GM23248 (cell line): Measurements from ENCODE around the gene KMT2A. TPM values are rescaled to one million over a fixed set of nuclear protein-coding genes. Genes with fewer than 3 reads are reported as not detected.
"Not testable (repeated sequence)": the region's sequence is repeated elsewhere in the genome, so short reads cannot be mapped to it uniquely, and the experiment has no call there.

Source experiments
- DNase-seq: peaks from one replicate; pipeline ENCODE4 v3.0.0-alpha.2; 2015
- H2AFZ ChIP-seq: fragments of 200-600 bp; sonication (generic); 2 replicates; pipeline ENCODE4 v1.6.1; 2016; ENCODE audit warnings: antibody characterized with exemption
- H3F3A ChIP-seq: fragments of 200-600 bp; sonication (generic); 2 replicates; pipeline ENCODE4 v1.6.1; 2016; ENCODE audit warnings: mild to moderate bottlenecking, antibody characterized with exemption, mixed run types; ENCODE audit not compliant: insufficient read depth
- H3K27ac ChIP-seq: fragments of 200-600 bp; sonication (generic); 2 replicates; pipeline ENCODE4 v1.5.1; 2016; ENCODE audit warnings: mild to moderate bottlenecking
- H3K27me3 ChIP-seq: fragments of 200-600 bp; sonication (generic); replicated peaks from 2 replicates; pipeline ENCODE4 v1.6.1; 2016; ENCODE audit warnings: mild to moderate bottlenecking; ENCODE audit not compliant: insufficient read depth
- H3K36me3 ChIP-seq: fragments of 200-600 bp; sonication (generic); 2 replicates; pipeline ENCODE4 v1.6.1; 2016; ENCODE audit warnings: low read depth, mild to moderate bottlenecking
- H3K4me1 ChIP-seq: fragments of 200-600 bp; sonication (generic); 2 replicates; pipeline ENCODE4 v1.6.1; 2016; ENCODE audit warnings: mild to moderate bottlenecking; ENCODE audit not compliant: insufficient read depth
- H3K4me2 ChIP-seq: fragments of 200-600 bp; sonication (generic); one replicate; pipeline ENCODE4 v1.6.1; 2016; ENCODE audit warnings: mild to moderate bottlenecking; ENCODE audit not compliant: unreplicated experiment
- H3K4me3 ChIP-seq: fragments of 200-600 bp; sonication (generic); 2 replicates; pipeline ENCODE4 v1.5.1; 2016; ENCODE audit warnings: mild to moderate bottlenecking
- H3K79me2 ChIP-seq: fragments of 200-600 bp; sonication (generic); 2 replicates; pipeline ENCODE4 v1.6.1; 2016; ENCODE audit warnings: mild to moderate bottlenecking; ENCODE audit not compliant: insufficient read depth
- H3K9ac ChIP-seq: fragments of 200-600 bp; sonication (generic); 2 replicates; pipeline ENCODE4 v1.6.1; 2016; ENCODE audit warnings: mild to moderate bottlenecking
- H3K9me2 ChIP-seq: fragments of 200-600 bp; sonication (generic); 2 replicates; pipeline ENCODE4 v1.6.1; 2016; ENCODE audit warnings: mixed run types, mild to moderate bottlenecking, moderate library complexity; ENCODE audit not compliant: insufficient read depth
- H3K9me3 ChIP-seq: fragments of 200-600 bp; sonication (generic); one replicate; pipeline ENCODE4 v1.6.1; 2017; ENCODE audit warnings: low read depth
- H4K20me1 ChIP-seq: fragments of 200-600 bp; sonication (generic); 2 replicates; pipeline ENCODE4 v1.6.0; 2016; ENCODE audit not compliant: insufficient read depth
- EZH2 ChIP-seq: fragments of 200-600 bp; sonication (generic); IDR thresholded peaks from 2 replicates; pipeline ENCODE4 v1.6.1; 2018; ENCODE audit warnings: antibody characterized with exemption, mild to moderate bottlenecking; ENCODE audit not compliant: insufficient read depth, poor library complexity, severe bottlenecking
- EZH2phosphoT487 ChIP-seq: fragments of 200-600 bp; sonication (generic); IDR thresholded peaks from 2 replicates; pipeline ENCODE4 v1.6.1; 2018; ENCODE audit warnings: antibody characterized with exemption, moderate library complexity, mild to moderate bottlenecking, low read depth; ENCODE audit not compliant: insufficient read depth
- WGBS, 2 experiments: methylation state at CpG; one replicate each; pipeline ENCODE4 v1.1.6; 2015 to 2017; ENCODE audit warnings: low lambda C conversion rate in 2 of 2, low coverage in 1 of 2; ENCODE audit errors: missing lambda C conversion rate in 2 of 2; 5-methylcytosine and 5-hydroxymethylcytosine counted together
- in situ Hi-C: fragments of 300-500 bp; cut with MboI; formaldehyde crosslinking; loops from 2 replicates; pipeline ENCODE4 v1.15.0; 2020
- polyA plus RNA-seq: library from polyadenylated mRNA; unstranded; fragments of >200 nt; fragmentation: Nextera tagmentation; extraction: Ambion mirVana; gene quantifications from 2 replicates; pipeline ENCODE4 v1.2.1, GENCODE V29; 2016
- total RNA-seq: library from RNA; depleted of rRNA; stranded (reverse); fragments of >200 nt; shearing (Covaris generic); gene quantifications from 2 replicates; pipeline ENCODE4 v1.2.3, GENCODE V29; 2014

The KMT2A gene
- total and polyA plus RNA-seq, 2 experiments from 2014 or later, result 7.6 to 19.1 TPM

DNA sequence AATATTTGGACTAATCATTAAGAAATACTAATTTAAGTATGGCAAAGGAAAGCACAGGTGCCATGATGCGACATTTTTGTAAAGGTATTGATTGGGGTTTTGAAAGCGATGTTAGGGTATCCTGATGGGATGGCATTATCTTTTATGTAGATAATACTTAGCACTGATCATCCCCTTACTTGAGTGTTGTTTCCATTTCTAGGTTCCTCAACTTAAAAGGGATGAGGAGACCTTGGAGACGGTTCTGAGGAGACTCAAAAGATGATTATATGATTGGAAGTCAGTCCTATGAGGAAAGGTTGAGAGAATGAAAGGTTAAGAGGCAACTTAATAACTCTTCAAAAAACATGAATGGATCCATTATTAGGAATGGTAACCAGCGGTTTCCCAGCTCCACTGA lies 11.1 kb downstream of the KMT2A start:
- Histone ChIP-seq H3K27me3 (no peaks in the 10 kb centered on the region), H3K4me1 (peaks cover 41% of the 10 kb centered on the region), H3F3A (peaks cover 38% of the 10 kb centered on the region), H3K9me3 (no peaks in the 10 kb centered on the region), H3K27ac (no peak overlapping the region), H3K79me2 (peaks cover 99% of the 10 kb centered on the region), H3K36me3 (no peaks in the 10 kb centered on the region), H2AFZ (no peak overlapping the region), H3K9ac (no peak overlapping the region), H4K20me1 (peaks cover 56% of the 10 kb centered on the region; the same call in 1 of the 2 replicates), H3K4me2 (no peak overlapping the region), H3K9me2 (no peaks in the 10 kb centered on the region), H3K4me3 (no peak overlapping the region)
- in situ Hi-C loops, result no loop called here
- DNase-seq, result no peak
- 97% methylated on average over 4 of the region's 4 CpGs for WGBS, 2 experiments
- TF ChIP-seq EZH2phosphoT487, result no peak
- no peak for TF ChIP-seq EZH2

DNA sequence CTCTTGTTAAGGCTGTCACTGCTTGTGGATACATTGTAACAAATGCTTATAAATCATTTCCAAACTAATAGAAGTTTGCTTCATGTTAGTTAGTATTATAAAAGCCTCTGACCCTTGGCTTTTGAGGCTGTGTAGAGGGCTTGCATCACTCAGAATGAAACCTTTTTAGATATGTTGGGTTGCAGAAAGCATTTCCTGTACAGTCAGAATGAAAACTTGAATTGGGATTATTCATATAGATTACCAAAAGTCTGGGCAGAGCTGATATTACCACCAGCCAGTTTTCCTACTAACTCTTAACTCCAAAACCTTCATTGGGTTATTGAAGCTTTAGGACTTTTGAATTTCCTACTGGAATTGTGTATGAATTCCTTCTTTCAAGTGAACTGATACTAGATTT lies 12.0 kb downstream of the KMT2A start:
- H3K9me2 ChIP-seq, result no peaks in the 10 kb centered on the region
- no peak overlapping the region for H2AFZ ChIP-seq
- peaks cover 38% of the 10 kb centered on the region for H3F3A ChIP-seq
- peak overlapping the region; percentile 30 for H3K9ac ChIP-seq
- H3K27me3 ChIP-seq, result no peaks in the 10 kb centered on the region
- H3K36me3 ChIP-seq, result no peaks in the 10 kb centered on the region
- peak overlapping the region; percentile 57 for H3K27ac ChIP-seq
- peak; percentile 78 for DNase-seq
- H3K4me2 ChIP-seq, result peak overlapping the region; percentile 47
- peaks cover 99% of the 10 kb centered on the region for H3K79me2 ChIP-seq
- peaks cover 50% of the 10 kb centered on the region; the same call in 1 of the 2 replicates for H4K20me1 ChIP-seq
- H3K9me3 ChIP-seq, result no peaks in the 10 kb centered on the region
- H3K4me3 ChIP-seq, result peak overlapping the region; percentile 26
- in situ Hi-C loops, result no loop called here
- no peak for TF ChIP-seq EZH2phosphoT487
- no peak for TF ChIP-seq EZH2
- peaks cover 33% of the 10 kb centered on the region for H3K4me1 ChIP-seq

DNA sequence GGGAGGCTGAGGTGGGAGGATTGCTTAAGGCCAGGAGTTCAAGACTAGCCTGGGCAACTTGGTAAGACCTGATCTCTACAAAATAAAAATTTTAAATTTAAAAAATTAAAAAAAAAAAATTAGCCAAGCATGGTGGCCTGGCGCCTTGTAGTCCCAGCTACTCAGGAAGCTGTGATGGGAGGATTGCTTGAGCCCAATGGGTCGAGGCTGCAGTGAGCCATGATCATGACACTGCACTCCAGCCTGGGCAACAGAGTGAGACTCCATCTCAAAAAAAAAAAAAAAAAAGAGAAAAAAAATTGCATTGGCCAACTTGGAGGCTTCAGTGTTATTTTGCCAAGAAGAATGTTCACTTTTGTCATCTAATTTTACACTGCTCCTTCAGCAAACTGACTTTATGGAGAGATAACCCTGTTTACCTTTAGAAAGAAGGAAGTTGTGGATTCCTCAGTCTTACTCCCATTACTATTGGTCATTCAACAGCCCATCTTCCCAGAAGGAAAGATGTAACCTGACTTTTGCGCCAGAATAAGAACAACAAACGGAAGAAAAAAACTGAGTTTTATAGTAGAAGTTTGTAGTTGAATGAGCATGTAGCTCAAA lies 13.1 kb downstream of the KMT2A start:
- Histone ChIP-seq H3K4me3 (no peak overlapping the region), H3K4me2 (peak overlapping the region; percentile 47), H4K20me1 (peaks cover 45% of the 10 kb centered on the region; the same call in 1 of the 2 replicates), H2AFZ (no peak overlapping the region), H3K27me3 (no peaks in the 10 kb centered on the region), H3K4me1 (peaks cover 29% of the 10 kb centered on the region), H3K36me3 (no peaks in the 10 kb centered on the region), H3K9ac (no peak overlapping the region), H3K9me3 (no peaks in the 10 kb centered on the region), H3K27ac (peak overlapping the region; percentile 57), H3F3A (peaks cover 38% of the 10 kb centered on the region), H3K9me2 (no peaks in the 10 kb centered on the region), H3K79me2 (peaks cover 99% of the 10 kb centered on the region)
- WGBS, 2 experiments, result 99% methylated on average over 4 of the region's 4 CpGs
- in situ Hi-C loops, result no loop called here
- TF ChIP-seq EZH2 (no peak), EZH2phosphoT487 (no peak)
- DNase-seq, result no peak

DNA sequence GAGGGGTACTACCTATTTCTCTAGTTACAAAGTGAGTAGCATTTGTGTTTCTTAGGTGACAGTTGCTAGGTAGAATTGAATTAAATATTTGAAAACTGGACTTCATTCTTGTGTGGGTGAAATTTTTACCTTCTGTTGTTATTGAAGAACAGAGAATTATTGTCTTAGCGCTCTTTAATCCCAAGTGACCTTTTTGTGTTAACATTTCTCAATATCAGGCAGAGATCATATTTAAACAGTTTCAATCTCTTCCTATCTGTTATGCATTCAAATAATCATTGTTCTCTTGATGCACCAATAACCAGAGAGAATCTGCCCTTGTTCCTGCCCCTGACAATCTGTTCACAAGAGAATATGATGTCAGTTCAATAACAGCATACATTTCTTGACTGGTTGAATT lies 14.2 kb downstream of the KMT2A start:
- Histone ChIP-seq H3K27ac (no peak overlapping the region), H3K27me3 (no peaks in the 10 kb centered on the region), H3K79me2 (peaks cover 99% of the 10 kb centered on the region), H3K4me1 (peaks cover 29% of the 10 kb centered on the region), H3K9me2 (no peaks in the 10 kb centered on the region), H3K4me3 (no peak overlapping the region), H3K9me3 (no peaks in the 10 kb centered on the region), H3K4me2 (no peak overlapping the region), H3F3A (peaks cover 38% of the 10 kb centered on the region), H2AFZ (no peak overlapping the region), H4K20me1 (peaks cover 36% of the 10 kb centered on the region; the same call in 1 of the 2 replicates), H3K9ac (no peak overlapping the region), H3K36me3 (no peaks in the 10 kb centered on the region)
- TF ChIP-seq EZH2 (no peak), EZH2phosphoT487 (no peak)
- in situ Hi-C loops, result no loop called here
- 94 to 96% methylated on average over 1 of the region's 1 CpG for whole genome bisulfite sequencing, 2 experiments
- no peak for DNase-seq

DNA sequence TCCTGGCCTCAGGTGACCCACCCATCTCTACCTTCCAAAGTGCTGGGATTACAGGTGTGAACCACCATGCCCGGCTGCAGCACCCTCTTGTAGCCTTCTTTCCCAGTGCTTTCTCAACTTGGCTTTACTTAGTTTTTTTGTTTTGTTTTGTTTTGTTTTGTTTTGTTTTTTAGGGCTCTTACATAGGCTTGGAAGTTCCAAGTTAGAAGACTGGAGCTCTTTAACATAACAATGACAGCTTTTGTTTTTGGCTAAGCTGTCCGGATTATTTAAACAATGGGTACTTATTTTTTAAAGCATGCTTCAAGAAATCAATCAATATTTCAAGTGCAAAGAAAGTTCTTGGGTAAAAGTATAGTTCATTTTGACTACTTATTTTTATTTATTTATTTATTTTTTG lies 25.9 kb downstream of the KMT2A start:
- Histone ChIP-seq H3K4me3 (no peak overlapping the region), H2AFZ (no peak overlapping the region), H3F3A (no peaks in the 10 kb centered on the region), H3K4me2 (no peak overlapping the region), H3K36me3 (0 out of 2 replicates have a peak, but pooled peaks cover 3% of the 10 kb centered on the region), H3K27me3 (no peaks in the 10 kb centered on the region), H4K20me1 (peaks cover 18% of the 10 kb centered on the region; the same call in 1 of the 2 replicates), H3K79me2 (peaks cover 100% of the 10 kb centered on the region), H3K4me1 (no peaks in the 10 kb centered on the region), H3K9me2 (no peaks in the 10 kb centered on the region), H3K9ac (no peak overlapping the region), H3K9me3 (no peaks in the 10 kb centered on the region), H3K27ac (no peak overlapping the region)
- 80 to 82% methylated on average over 2 of the region's 2 CpGs for WGBS, 2 experiments
- in situ Hi-C loops, result no loop called here
- no peak for DNase-seq
- TF ChIP-seq EZH2 (no peak), EZH2phosphoT487 (no peak)

DNA sequence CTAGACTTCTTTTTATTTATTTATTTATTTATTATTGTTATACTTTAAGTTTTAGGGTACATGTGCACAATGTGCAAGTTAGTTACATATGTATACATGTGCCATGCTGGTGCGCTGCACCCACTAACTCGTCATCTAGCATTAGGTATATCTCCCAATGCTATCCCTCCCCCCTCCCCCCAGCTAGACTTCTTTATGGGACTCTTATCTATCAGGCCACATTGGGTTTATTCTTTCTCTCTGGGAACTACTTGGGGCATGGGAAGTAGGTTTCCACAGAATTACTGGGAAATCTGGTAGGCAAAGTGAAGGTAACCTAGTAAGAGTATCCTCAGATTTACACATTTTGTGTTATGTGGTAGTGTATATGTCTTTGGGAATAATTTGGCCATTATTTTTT lies 32.7 kb downstream of the KMT2A start:
- H3K36me3 ChIP-seq, H2AFZ ChIP-seq, H3K9me3 ChIP-seq, in situ Hi-C loops, H3K9ac ChIP-seq, DNase-seq, H3F3A ChIP-seq, H3K27ac ChIP-seq, H3K27me3 ChIP-seq, H3K4me2 ChIP-seq, H4K20me1 ChIP-seq, H3K4me3 ChIP-seq, H3K9me2 ChIP-seq, H3K4me1 ChIP-seq: not testable (repeated sequence)
- 92 to 100% methylated on average over 1 to 2 of the region's 2 CpGs for WGBS, 2 experiments
- peaks cover 100% of the 10 kb centered on the region for H3K79me2 ChIP-seq
